Astrocyte of the spinal cord (primary cell): ENCODE data around the gene GSTT4.

Experiments
- DNase-seq: peaks from one replicate; pipeline ENCODE4 v3.0.0; 2011; ENCODE audit warnings: low read depth, low spot score
- H3K4me3 ChIP-seq: 2 replicates; pipeline ENCODE4 v1.5.1; 2011; ENCODE audit warnings: low read depth, mild to moderate bottlenecking, low read length, moderate library complexity
- in situ Hi-C: cut with HindIII; loops from 2 replicates; pipeline ENCODE4 v1.10.0; 2017; ENCODE audit warnings: low sequenced_read_pairs
- TF ChIP-seq, protein P1 (sequence below): IDR thresholded peaks from 2 replicates; pipeline ENCODE4 v1.5.1; 2012; ENCODE audit warnings: low read depth, mild to moderate bottlenecking, low read length, inconsistent platforms

GSTT4 gene

GRCh38 chr22:24035296-24035695 is 30.0 kb upstream of the GSTT4 start:
- H3K4me3 ChIP-seq, result no peak overlapping the region
- in situ Hi-C loops, result no loop called here
- no peak for DNase-seq
- TF ChIP-seq, protein P1, sequence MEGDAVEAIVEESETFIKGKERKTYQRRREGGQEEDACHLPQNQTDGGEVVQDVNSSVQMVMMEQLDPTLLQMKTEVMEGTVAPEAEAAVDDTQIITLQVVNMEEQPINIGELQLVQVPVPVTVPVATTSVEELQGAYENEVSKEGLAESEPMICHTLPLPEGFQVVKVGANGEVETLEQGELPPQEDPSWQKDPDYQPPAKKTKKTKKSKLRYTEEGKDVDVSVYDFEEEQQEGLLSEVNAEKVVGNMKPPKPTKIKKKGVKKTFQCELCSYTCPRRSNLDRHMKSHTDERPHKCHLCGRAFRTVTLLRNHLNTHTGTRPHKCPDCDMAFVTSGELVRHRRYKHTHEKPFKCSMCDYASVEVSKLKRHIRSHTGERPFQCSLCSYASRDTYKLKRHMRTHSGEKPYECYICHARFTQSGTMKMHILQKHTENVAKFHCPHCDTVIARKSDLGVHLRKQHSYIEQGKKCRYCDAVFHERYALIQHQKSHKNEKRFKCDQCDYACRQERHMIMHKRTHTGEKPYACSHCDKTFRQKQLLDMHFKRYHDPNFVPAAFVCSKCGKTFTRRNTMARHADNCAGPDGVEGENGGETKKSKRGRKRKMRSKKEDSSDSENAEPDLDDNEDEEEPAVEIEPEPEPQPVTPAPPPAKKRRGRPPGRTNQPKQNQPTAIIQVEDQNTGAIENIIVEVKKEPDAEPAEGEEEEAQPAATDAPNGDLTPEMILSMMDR, result no peak

GRCh38 chr22:24033731-24034130 is 28.5 kb upstream of the GSTT4 start:
- TF ChIP-seq, protein P1, result no peak
- DNase-seq, result no peak
- in situ Hi-C loops, result no loop called here
- no peak overlapping the region for H3K4me3 ChIP-seq

- H3K4me3 ChIP-seq, result no peak overlapping the region
- TF ChIP-seq, protein P1, result no peak
- in situ Hi-C loops, result no loop called here
- no peak for DNase-seq
Observed at GRCh38 chr22:24030186-24030702, 25.0 kb upstream of the GSTT4 start.

- TF ChIP-seq, protein P1, result no peak
Observed at GRCh38 chr22:24029304-24029703, 24.1 kb upstream of the GSTT4 start.

GRCh38 chr22:24028533-24028932 is 23.3 kb upstream of the GSTT4 start:
- no peak for DNase-seq
- TF ChIP-seq, protein P1, result no peak
- no peak overlapping the region for H3K4me3 ChIP-seq
- in situ Hi-C loops, result no loop called here

More at GRCh38 chr22:24029304-24029703, 24.1 kb upstream of the GSTT4 start:
- in situ Hi-C loops, result no loop called here
- H3K4me3 ChIP-seq, result no peak overlapping the region
- no peak for DNase-seq

GRCh38 chr22:24027991-24028390 is 22.7 kb upstream of the GSTT4 start:
- in situ Hi-C loops, result no loop called here
- TF ChIP-seq, protein P1, result no peak
- DNase-seq, result no peak
- H3K4me3 ChIP-seq, result no peak overlapping the region
